GM21528 (cell line): ENCODE data around the gene ITK.
A peak's percentile ranks its signal among the peaks of the same experiment; 100 is the strongest.
"Not testable (repeated sequence)": the region's sequence is repeated elsewhere in the genome, so short reads cannot be mapped to it uniquely, and the experiment has no call there.

Source experiments
- ATAC-seq: cut with Tn5 transposase; IDR thresholded peaks from one replicate; pipeline ENCODE4 v1.9.1; 2021; ENCODE audit warnings: mild to moderate bottlenecking, moderate library complexity; ENCODE audit not compliant: unreplicated experiment, low FRiP score

The ITK gene

DNA sequence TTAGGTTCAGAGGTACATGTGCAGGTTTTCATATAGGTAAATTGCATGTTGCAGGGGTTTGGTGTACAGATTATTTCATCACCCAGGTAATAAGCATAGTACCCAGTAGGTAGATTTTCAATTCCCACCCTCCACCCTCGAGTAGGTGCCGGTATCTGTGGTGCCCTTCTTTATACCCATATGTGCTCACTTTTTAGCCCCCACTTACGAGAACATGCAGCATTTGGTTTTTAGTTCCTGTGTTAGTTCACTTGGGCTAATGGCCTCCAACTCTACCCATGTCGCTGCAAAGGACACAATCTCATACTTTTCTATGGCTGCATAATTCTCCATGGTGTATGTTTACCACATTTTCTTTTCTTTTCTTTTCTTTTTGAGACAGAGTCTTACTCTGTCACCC is 21.2 kb downstream of the ITK start:
- ATAC-seq = no peak

DNA sequence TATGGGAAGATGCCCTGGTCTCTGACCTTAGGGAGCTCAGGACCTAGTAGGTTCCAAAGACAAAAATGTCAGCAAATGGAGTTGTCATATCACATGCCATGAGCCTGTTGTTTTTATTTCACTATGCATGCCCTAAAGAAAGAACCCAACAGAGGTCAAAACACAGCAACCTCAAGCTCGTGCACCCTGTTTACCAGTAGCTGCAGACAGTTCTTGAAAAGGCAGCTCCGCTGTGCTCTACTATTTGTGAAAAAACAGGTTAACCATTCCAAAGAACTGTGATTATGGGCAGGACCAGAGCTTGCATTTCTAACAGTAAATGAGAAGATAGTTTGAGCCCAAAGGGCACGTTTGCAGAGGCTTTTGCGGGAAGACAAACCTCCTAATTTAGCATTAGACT is 22.8 kb downstream of the ITK start:
- ATAC-seq = no peak

DNA sequence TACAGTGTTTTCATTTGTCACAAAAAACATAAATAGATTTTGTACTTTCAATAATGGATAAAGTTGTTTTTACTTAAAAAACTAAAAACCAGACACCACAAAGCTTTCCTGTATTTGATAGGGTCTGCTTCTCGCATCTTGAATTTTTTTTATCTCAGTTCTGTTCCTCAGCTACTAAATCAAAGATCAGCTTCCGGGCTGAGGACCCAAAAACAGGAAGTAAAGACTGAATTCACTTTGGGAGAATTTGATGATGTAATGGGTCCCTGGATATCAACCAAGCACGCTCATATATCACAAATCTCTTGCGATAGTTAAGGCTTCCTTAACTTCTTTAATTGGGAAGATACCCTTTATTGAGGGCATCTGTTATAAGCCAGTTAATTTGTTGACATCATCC is 24.1 kb downstream of the ITK start:
- ATAC-seq = no peak

DNA sequence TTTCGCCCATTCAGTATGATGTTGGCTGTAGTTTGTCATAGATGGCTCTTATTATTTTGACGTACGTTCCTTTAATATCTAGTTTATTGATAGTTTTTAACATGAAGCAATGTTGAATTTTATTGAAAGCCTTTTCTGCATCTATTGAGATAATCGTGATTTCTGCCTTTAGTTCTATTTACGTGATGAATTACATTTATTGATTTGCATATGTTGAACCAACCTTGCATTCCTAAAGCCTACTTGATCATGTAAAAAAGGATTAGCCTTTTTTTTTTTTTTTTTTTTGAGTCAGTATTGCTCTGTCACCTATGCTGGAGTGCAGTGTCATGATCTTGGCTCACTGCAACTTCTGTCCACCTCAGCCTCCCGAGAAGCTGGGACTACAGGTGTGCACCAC is 25.1 kb downstream of the ITK start:
- ATAC-seq = no peak

DNA sequence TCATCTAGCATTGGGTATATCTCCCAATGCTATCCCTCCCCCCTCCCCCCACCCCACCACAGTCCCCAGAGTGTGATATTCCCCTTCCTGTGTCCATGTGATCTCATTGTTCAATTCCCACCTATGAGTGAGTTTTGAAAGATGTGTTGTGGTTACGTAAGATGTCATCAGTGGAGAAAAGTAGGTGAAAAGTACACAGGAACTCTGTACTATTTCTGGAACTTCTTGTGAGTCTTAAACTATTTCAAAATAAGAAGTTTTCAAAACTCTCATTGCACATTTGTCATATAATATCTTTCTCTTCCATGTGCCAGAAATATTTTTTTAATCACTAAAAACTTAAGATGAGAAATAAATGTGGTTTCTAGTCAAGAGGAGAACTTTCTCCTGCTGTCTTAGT is 30.0 kb downstream of the ITK start:
- ATAC-seq = not testable (repeated sequence)

DNA sequence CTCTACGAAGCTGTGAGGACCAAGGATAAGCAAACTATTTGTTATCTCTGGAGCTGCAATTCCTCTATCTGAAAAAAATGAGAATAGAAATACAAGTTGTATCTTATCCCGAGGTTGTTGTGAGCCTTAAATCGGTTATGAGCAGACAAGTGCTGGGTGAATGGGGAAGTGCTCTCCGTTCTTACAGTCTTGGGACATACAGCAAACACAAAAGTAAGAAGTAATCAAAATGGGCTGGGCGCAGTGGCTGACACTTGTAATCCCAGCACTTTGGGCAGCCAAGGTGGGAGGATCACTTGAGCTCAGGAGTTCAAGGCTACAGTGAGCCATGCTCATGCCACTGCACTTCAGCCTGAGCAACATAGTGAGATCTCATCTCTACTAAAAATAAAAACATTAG is 31.7 kb downstream of the ITK start:
- ATAC-seq = no peak

DNA sequence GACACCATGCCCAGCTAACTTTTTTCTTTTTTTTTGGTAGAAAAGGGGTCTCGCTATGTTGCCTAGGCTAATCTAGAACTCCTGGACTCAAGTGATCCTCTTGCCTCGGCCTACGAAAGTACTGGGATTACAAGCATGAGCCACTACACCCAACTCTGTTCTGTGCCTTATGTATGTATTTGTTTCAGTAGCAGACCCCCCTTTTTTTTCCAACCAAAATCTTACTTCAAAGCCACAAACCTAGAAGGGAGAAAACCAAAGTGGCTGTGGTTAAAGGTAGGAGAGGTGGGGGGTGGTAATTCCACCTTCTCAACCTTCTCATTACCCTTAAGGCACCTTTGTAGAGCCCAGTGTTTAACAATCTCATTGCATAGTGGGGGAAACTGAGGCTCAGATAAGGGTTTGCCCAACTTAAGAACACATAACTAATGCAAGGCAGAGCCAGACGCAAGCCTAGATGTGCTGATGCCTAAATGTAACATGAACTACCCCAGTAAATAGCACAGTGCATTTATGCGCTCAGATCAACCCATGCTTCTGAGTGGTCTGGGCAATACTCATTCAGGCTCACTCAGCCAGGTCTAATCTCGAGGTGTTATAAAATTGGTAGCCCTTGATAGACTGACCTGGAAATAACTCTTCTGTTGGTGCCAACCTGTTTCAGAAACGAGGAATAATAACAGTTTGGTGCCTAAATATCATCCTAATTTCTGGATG is 33.0 kb downstream of the ITK start:
- no peak for ATAC-seq

DNA sequence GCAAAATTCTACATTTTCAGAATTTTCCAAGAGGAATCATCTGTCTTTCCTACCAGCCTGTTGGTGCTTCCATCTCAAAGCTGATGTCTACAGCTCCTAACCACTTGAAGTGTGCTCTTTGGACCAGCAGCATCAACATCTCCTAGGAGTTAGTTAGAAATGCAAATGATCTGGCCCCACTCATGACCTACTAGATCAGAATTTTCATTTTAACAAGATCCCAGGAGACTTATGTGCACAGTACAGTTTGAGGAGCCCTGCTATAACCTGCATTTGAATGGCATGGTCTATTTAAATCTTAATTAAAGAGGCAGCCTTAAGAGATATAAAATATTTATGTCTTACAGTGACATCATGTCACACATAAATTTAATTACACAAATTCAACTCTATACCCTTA is 33.8 kb downstream of the ITK start:
- ATAC-seq = no peak

DNA sequence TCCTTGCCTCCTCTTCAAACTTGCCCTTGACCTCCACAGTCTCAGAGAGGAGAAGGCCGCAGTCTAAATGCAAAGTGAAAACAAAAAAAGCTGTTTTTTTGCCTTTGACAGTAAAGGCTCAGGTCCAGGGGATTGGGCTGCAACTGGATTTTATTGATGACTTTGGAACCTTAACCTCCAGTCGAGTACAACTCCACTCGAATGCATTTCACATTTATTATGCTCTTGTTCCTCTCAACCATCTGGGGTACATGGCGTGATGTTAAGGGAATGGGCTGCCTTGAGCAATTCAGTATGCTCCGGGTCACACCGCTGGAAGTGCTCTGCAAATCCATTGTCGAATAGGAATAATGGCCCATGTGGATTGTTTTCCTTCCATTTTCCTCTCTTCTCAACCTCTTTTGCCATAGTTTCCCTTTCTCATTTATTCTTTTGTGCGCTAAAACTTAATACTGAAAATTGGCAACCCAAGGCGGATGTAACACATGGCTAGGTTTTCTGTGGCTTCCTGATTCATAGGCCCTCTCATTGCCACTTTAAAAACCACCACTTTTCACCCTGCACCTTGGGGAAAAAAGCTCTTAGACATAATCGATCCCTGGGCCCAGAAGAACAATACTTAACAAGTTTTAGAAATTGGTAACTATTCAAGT is 34.3 kb downstream of the ITK start:
- ATAC-seq = peak; percentile 47

DNA sequence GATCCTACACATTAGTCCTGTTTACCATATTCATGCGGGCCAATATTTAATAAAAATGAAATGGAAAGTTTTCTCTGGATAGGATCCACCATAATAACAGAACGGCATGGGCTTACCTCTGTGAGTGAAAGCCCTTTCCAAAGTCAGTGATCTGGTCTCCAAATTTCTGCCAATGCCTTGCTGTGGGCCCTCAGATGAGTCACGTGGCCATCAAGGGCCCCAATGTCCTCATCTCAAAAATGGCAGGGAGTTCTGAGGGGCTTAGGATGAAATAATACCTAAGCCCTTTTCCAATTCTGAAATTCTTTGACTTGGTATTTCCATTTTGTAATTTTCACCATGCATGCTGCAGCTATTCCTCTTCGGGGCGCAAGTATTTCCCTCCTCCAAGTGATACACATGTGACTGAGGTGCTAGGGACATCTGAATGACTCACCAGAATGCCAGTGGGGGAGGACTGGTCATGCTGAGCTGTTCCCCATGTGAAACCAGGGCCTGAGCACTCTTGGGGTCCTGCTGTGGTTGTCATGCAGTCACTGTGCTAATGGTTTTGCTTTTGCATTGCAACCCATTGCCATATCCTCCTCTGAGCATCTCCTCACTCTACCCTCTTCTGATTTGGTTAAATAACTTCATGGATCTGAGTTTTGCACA is 35.0 kb downstream of the ITK start:
- ATAC-seq = no peak

DNA sequence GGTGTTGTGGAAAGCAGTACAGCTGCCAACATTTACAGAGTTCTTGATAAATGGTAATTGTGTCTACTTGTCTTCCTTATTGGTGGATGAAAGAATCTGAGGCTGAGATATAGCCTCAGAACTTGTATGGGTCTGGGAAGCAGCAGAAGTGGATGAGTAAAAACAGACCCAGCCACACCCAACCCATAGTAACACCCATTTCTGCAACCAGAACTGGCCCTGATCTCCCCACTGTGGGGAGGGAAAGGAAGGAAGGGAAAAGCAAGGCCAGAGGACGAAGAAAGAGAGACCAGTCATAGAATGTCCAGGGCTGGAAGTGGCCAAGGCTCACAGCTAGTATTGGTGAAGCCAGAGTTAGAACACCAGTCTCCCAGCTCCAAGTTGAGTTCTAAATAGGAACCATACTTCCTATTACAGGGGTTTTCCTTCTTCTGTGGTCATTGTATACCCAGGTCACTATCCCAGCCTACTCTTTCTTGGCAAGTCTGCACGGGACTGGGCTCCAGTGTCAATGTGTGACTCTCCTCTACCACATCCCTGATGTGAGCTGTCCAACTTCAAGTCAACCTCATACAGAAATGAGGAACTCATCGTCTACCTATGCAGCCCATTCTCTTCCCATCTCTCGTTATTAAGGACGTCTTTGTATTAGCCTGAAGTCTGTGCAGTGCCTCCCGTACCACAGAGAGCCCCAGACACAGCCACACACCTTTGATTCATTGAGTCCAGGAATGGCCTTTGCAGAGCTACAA is 35.9 kb downstream of the ITK start:
- no peak for ATAC-seq

DNA sequence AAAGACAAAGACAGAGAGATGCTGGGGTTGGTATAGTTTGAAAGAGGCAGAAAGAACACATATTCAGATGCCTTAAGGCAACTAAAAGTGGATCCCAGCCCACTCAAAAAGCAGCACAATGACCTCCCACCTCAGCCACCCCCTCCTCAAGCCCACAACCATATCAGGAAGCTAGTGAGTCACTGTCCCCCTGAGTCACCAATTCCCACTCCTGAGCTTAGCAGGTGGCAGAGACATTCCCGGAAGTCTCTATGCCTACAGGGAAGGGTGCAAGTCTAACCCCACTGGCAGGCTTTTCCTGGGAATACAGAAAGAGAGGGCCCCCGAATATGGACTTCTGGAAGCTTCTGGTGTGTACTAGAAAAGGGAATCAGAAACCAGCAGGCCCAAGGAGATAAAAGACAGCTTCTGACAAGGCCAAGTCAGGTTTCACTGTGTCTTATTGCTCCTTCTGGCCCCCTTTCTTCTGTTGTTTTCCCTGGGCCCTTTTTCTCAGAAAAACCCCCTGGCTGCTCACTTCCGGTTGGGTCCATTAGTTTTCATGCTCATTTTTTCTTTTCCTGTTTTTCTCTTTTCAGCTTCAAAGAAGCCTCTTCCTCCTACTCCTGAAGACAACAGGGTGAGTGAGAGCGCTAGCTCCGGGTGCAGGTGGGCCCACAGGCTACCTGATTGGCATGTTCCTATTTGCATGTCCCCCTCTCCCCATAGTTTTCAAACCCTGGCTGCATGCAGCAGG is 36.8 kb downstream of the ITK start:
- ATAC-seq = no peak

DNA sequence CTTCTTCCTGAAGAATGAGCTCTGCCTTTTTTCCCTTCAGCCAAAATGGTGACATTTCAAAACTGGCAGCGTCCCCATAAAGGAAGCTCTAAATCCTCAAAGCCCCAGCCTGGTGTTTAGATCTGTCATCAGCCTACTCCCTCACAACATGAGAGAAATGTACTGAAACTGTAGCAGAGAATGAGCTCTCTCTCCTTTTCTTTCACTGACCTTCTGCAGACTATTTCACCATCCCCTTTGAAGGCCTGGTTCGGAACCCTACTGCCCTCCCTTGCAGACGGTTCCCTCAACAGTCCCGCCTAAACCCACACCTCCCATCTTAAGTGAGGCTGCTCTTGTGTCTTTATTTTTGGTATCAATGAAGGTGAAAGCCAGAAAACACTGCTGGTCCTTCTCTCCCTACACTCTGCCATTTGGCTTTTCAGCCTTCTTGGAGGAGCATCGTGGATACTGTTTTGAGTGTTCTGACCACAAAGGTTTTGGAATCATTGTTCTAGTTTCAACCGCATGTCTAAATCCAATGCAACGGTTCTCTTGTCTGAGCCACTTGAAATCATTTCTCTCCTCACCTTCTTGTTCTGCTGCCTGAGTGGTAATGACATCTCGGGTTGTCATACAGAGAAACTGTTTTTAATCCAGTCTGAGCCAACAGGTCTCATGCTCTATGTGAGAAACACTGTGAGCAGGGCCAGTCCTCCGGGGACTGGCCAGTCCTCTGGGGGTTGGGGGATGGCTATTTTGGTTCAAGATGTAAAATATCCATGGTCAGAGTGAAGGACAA is 39.0 kb downstream of the ITK start:
- peak; percentile 51 for ATAC-seq

DNA sequence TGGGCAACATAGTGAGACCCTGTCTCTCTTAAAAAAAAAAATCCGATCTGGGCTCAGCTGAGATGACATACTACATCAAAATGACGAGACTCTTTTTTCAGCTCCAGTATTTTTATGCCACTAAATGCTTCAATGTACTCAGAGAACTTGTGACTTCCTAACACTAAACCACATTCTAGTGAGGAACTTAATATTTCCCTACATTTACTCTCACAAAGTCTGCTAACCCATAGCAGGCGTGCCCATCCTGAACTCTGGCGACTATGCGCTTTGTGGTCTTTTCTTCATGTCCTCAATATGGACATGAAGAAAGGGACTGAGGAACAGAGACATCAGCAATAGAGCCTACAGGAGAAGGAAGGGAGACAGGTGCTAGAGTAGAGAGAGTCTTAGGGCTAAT is 41.3 kb downstream of the ITK start:
- ATAC-seq = no peak

DNA sequence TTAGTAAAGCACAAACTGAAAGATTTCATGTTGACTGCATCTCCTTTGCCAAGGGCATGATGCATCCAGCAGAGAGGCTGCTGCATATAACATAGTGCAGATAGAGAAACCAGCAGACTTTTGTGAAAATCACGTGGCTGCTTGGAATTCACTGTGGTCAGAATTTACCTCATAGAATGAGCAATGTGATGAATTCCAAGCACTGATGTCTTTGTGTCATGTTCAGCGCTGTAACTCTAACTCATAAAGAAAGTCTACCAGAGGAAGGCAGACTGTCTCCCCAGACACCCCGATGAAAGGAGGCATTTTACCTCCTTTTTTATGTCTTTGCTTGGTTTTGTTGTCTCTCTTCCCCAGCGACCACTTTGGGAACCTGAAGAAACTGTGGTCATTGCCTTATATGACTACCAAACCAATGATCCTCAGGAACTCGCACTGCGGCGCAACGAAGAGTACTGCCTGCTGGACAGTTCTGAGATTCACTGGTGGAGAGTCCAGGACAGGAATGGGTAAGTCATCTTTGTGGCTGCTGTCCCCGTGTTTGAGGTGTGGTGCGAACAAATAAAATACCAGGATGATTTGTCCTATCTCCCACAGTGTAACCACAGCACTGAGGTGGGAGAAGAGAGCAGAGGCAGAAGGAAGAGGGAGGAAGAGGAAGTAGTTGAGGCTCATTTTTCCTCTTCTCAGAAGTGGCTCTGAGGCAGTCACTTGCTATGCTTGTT is 42.0 kb downstream of the ITK start:
- no peak for ATAC-seq

DNA sequence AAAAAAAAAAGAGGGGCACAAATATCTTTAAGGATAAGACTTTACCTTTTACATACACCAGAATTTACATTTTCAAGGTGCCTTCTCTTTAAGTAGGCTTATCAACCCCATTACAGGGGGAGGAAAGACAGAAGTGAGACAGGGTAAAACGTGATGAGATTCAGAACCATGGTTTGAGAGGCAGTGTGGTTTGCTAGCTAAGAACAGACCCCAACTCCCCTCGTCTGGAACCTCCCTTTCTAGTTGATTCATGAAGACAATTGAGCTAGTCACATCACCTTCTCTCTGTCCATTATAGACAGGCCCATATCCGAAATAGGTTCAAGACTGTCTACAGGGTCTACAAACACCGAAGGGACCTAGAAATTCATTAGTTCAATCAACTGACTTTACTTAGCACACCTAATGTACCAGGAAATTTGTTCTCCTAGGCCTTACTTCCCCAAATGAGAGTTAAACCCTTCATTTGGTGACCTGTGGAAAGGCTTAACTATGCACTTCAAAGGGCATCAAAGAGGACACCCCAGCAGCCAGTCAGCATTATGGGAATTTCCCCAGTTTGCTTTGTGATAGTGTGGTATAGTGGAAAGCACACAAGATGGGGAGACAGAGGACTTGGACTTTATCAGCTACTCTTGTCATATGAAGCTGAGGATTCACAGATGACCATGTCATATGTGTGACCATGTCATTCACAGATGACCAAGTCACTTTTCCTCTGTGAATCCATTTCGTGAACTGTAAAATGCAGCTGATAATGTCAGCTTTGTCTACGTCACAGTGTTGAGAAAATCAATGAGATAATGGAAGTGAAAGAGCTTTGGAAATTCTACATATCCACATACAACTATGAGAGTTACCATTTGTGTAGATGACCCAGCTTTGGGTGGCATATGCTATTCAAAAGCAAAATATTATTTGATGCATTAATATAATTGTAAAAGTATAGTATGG is 45.1 kb downstream of the ITK start:
- ATAC-seq = no peak

DNA sequence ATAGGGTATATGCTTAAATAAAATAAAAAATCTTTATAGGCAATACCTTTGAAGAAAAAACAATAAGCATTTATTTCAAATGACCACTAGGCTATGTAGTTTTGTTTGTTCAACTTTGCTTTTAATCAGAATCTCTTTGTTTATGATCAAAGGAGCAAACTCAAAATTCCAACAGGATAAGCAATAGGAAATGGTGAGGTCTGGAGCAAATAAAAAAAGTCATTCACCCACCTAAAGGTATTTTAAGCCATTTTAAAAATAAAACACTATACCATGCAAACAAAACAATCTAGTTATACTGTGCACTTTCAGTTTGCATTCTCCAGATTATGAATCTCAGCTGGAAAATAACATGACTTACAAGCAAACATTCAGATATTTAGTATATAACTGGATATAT is 50.0 kb downstream of the ITK start:
- ATAC-seq = no peak

DNA sequence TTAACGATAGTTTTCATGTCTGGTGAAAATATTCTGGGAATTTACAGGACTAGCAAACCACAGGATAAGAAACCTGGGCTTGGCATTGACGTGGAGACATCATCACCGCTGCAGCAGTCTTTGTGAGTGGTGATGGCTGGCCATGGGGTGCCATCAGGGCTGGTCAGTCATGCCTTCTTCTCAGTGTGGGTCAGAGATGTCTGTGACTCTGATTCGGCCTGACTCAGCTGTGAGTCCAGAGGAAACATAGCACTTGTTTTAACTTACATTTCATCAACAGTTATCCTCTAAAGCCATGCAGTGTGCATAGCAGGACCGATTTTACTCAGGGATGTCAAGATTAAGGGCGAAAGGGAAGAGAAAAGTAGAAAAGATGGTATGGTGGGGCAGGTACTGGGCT is 52.1 kb downstream of the ITK start:
- ATAC-seq = no peak
